SK-N-SH (cell line): ENCODE data around the gene ACVRL1. TPM values are rescaled to one million over a fixed set of nuclear protein-coding genes. Genes with fewer than 3 reads are reported as not detected.

Source experiments
- CTCF ChIA-PET: fragments of 300-600, 350-600 bp; formaldehyde crosslinking; extraction: SDS; loops from one replicate; lab custom pipeline; 2021; lab: Yijun Ruan, JAX
- POLR2A ChIA-PET: fragments of 350-600 bp; sonication (Branson Sonifier 250); formaldehyde crosslinking; extraction: SDS; loops from one replicate; lab custom pipeline; 2020; ENCODE audit warnings: antibody characterized with exemption, inconsistent platforms; lab: Yijun Ruan, JAX
- DNase-seq: peaks from one replicate; pipeline ENCODE4 v3.0.0; 2012
- H2AFZ ChIP-seq: fragments of 200-600 bp; sonication (generic); 2 replicates; pipeline ENCODE4 v1.8.1; 2016; ENCODE audit warnings: antibody characterized with exemption, mild to moderate bottlenecking, low read depth
- H3F3A ChIP-seq: fragments of 200-600 bp; sonication (generic); replicated peaks from 2 replicates; pipeline ENCODE3; 2016; ENCODE audit warnings: antibody characterized with exemption, mild to moderate bottlenecking; ENCODE audit not compliant: insufficient read depth
- H3K27ac ChIP-seq, 2 experiments: fragments of 200-500 bp in 1 of 2; fragments of 200-600 bp in 1 of 2; sonication (Bioruptor generic) in 1 of 2; sonication (generic), shearing (Covaris generic) in 1 of 2; 2 replicates each; pipeline versions ENCODE4 v1.5.1 to v1.6.1; 2014 to 2016; ENCODE audit warnings: low read depth in 2 of 2, inconsistent platforms in 1 of 2, low read length in 1 of 2, mild to moderate bottlenecking in 1 of 2, mixed read lengths in 1 of 2
- H3K27me3 ChIP-seq: fragments of 200-600 bp; sonication (generic), shearing (Covaris generic); 2 replicates; pipeline ENCODE4 v1.6.1; 2016; ENCODE audit warnings: mixed run types; ENCODE audit not compliant: insufficient read depth
- H3K36me3 ChIP-seq, 2 experiments: fragments of 200-500 bp in 1 of 2; fragments of 200-600 bp in 1 of 2; sonication (Bioruptor generic) in 1 of 2; sonication (generic) in 1 of 2; replicated peaks in 1 of 2; 2 replicates each; pipeline versions ENCODE3 to v1.5.1; 2014 to 2016; ENCODE audit warnings: low read length in 1 of 2, mild to moderate bottlenecking in 1 of 2; ENCODE audit not compliant: insufficient read depth in 2 of 2, control insufficient read depth in 1 of 2
- H3K4me1 ChIP-seq, 2 experiments: fragments of 200-500 bp in 1 of 2; fragments of 200-600 bp in 1 of 2; sonication (Bioruptor generic) in 1 of 2; sonication (generic), shearing (Covaris generic) in 1 of 2; 2 replicates each; pipeline versions ENCODE4 v1.5.1 to v1.6.1; 2014 to 2016; ENCODE audit warnings: low read depth in 1 of 2, low read length in 1 of 2, mixed run types in 1 of 2; ENCODE audit not compliant: insufficient read depth in 2 of 2, control insufficient read depth in 1 of 2
- H3K4me2 ChIP-seq: fragments of 200-600 bp; sonication (generic), shearing (Covaris generic); 2 replicates; pipeline ENCODE4 v1.6.1; 2017; ENCODE audit warnings: mixed run types
- H3K4me3 ChIP-seq, 2 experiments: fragments of 200-500 bp in 1 of 2; fragments of 200-600 bp in 1 of 2; sonication (Bioruptor generic) in 1 of 2; sonication (generic), shearing (Covaris generic) in 1 of 2; 2 replicates each; pipeline versions ENCODE4 v1.5.1 to v1.8.1; 2014 to 2016; ENCODE audit warnings: low read depth in 2 of 2, inconsistent platforms in 1 of 2, low read length in 1 of 2, mild to moderate bottlenecking in 1 of 2, mixed read lengths in 1 of 2, moderate library complexity in 1 of 2
- H3K79me2 ChIP-seq: fragments of 200-600 bp; sonication (generic); 2 replicates; pipeline ENCODE4 v1.8.1; 2017; ENCODE audit warnings: mild to moderate bottlenecking; ENCODE audit not compliant: insufficient read depth
- H3K9ac ChIP-seq: fragments of 200-600 bp; sonication (generic); 2 replicates; pipeline ENCODE4 v1.6.1; 2017; ENCODE audit warnings: mixed run types
- H3K9me2 ChIP-seq: fragments of 200-600 bp; sonication (generic); 2 replicates; pipeline ENCODE4 v1.6.1; 2017; ENCODE audit warnings: mixed run types
- H3K9me3 ChIP-seq: fragments of 200-600 bp; sonication (generic); 2 replicates; pipeline ENCODE4 v1.6.1; 2017; ENCODE audit warnings: mixed run types, mild to moderate bottlenecking, moderate library complexity
- H4K20me1 ChIP-seq: fragments of 200-600 bp; sonication (generic); 2 replicates; pipeline ENCODE4 v1.6.1; 2017; ENCODE audit warnings: mild to moderate bottlenecking, mixed run types; ENCODE audit not compliant: insufficient read depth
- CHD2 ChIP-seq: fragments of 150-350 bp; IDR thresholded peaks from 2 replicates; pipeline ENCODE4 v1.6.1; 2018; ENCODE audit warnings: low read length; ENCODE audit not compliant: partially characterized antibody
- ELF1 ChIP-seq: IDR thresholded peaks from 2 replicates; pipeline ENCODE4 v1.4.0; 2012
- FOSL2 ChIP-seq: IDR thresholded peaks from 2 replicates; pipeline ENCODE4 v1.4.0; 2012; ENCODE audit warnings: low read depth, mild to moderate bottlenecking, moderate library complexity, borderline replicate concordance
- FOXJ3 ChIP-seq: sonication (generic); formaldehyde crosslinking; IDR thresholded peaks from 2 replicates; pipeline ENCODE4 v1.5.1; 2020; ENCODE audit warnings: mild to moderate bottlenecking, missing genetic modification reagents
- MXI1 ChIP-seq: IDR thresholded peaks from 2 replicates; pipeline ENCODE4 v1.6.1; 2012; ENCODE audit warnings: mild to moderate bottlenecking, low read depth, low read length, improper control_type of control experiment
- RXRA ChIP-seq: IDR thresholded peaks from 2 replicates; pipeline ENCODE4 v1.4.0; 2012; ENCODE audit warnings: low read depth, mild to moderate bottlenecking, borderline replicate concordance
- SMC3 ChIP-seq: IDR thresholded peaks from 2 replicates; pipeline ENCODE4 v1.6.1; 2012; ENCODE audit warnings: low read depth, low read length, improper control_type of control experiment
- WGBS: methylation state at CpG from one replicate; pipeline ENCODE4 v1.1.6; 2017; ENCODE audit warnings: low lambda C conversion rate; 5-methylcytosine and 5-hydroxymethylcytosine counted together
- polyA plus RNA-seq, 3 experiments: library from polyadenylated mRNA; depleted of rRNA; stranded (reverse); fragments of >200 nt; gene quantifications; 2 replicates each; pipeline ENCODE4 v1.2.3, GENCODE V29; 2012
- TF ChIP-seq, protein P1 (sequence below): IDR thresholded peaks from 2 replicates; pipeline ENCODE4 v1.6.1; 2012; ENCODE audit warnings: mild to moderate bottlenecking, low read depth, low read length, moderate library complexity
- TF ChIP-seq, protein P2 (sequence below): IDR thresholded peaks from 2 replicates; pipeline ENCODE4; 2012
- TF ChIP-seq, protein P3 (sequence below): fragments of 150-350 bp; IDR thresholded peaks from 2 replicates; pipeline ENCODE4 v1.6.1; 2017; ENCODE audit warnings: antibody characterized with exemption, low read length, low read depth, borderline replicate concordance
- TF ChIP-seq, protein P4 (sequence below): fragments of 200-600 bp; sonication (generic); IDR thresholded peaks from 2 replicates; pipeline ENCODE4 v1.6.1; 2017; ENCODE audit warnings: antibody characterized with exemption, mild to moderate bottlenecking, moderate library complexity

ACVRL1 gene
- polyA plus RNA-seq, 1 of the 3 experiments (the other 2 are of a cell fraction) = 0.07 TPM

DNA sequence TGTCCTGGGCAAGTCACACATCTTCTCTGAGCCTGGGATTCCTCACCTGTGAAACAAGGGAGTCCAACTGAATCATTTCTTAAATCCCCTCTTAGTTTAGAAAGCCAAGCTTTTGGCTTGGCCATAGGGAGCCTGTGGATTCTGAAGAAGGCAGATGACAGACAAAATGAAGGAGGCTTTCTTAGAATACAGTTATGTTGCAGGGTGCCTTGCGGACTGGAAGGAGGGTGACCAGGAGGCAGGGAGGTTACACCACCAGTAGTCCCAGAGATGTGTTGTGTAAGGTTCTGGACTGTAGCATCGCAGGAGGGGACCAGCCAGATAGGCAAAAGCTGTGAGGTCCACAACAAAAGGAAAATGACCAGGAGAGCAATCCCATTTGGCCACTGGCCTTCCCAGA is 36.0 kb downstream of the ACVRL1 start (continued):
- TF ChIP-seq, protein P1, sequence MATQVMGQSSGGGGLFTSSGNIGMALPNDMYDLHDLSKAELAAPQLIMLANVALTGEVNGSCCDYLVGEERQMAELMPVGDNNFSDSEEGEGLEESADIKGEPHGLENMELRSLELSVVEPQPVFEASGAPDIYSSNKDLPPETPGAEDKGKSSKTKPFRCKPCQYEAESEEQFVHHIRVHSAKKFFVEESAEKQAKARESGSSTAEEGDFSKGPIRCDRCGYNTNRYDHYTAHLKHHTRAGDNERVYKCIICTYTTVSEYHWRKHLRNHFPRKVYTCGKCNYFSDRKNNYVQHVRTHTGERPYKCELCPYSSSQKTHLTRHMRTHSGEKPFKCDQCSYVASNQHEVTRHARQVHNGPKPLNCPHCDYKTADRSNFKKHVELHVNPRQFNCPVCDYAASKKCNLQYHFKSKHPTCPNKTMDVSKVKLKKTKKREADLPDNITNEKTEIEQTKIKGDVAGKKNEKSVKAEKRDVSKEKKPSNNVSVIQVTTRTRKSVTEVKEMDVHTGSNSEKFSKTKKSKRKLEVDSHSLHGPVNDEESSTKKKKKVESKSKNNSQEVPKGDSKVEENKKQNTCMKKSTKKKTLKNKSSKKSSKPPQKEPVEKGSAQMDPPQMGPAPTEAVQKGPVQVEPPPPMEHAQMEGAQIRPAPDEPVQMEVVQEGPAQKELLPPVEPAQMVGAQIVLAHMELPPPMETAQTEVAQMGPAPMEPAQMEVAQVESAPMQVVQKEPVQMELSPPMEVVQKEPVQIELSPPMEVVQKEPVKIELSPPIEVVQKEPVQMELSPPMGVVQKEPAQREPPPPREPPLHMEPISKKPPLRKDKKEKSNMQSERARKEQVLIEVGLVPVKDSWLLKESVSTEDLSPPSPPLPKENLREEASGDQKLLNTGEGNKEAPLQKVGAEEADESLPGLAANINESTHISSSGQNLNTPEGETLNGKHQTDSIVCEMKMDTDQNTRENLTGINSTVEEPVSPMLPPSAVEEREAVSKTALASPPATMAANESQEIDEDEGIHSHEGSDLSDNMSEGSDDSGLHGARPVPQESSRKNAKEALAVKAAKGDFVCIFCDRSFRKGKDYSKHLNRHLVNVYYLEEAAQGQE = no peak
- TF ChIP-seq FOXJ3 (CRISPR knock-in tag) (no peak), CHD2 (no peak), MXI1 (no peak), RXRA (no peak), FOSL2 (no peak)

DNA sequence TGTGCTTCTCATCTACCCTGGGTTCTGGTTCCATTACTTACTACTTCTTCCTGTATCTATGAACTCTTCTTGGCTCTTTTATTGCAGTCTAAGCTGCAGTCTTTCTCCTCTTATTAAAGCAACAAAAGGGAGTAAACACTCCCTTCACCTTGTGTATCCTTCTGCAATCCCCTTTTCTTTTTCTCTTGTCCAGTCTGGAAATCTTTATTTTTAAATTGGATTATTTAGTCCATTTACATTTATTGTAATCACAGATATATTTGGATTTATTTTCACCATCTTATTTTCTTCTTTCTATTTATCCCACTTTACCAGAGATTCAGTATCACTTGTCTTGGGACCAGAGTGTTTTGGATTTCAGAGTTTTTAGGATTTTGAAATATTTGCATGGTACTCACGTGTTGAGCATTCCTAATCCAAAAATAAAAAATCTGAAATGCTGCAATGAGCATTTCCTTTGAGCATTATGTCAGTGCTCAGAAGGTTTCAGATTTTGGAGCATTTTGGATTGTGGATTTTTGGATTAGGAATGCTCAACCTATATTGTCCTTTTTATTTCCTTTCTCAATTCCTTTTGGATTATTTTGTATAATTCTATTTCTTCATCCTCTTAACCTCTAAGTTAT is 37.4 kb downstream of the ACVRL1 start:
- H3K9ac ChIP-seq = no peak overlapping the region
- no peaks in the 10 kb centered on the region for H3K79me2 ChIP-seq
- peaks cover 7 to 28% of the 10 kb centered on the region in 2 experiments; a peak in 3 of 4 replicates for H3K4me1 ChIP-seq

More for the DNA sequence above, 37.4 kb downstream of the ACVRL1 start:
- TF ChIP-seq, protein P2, sequence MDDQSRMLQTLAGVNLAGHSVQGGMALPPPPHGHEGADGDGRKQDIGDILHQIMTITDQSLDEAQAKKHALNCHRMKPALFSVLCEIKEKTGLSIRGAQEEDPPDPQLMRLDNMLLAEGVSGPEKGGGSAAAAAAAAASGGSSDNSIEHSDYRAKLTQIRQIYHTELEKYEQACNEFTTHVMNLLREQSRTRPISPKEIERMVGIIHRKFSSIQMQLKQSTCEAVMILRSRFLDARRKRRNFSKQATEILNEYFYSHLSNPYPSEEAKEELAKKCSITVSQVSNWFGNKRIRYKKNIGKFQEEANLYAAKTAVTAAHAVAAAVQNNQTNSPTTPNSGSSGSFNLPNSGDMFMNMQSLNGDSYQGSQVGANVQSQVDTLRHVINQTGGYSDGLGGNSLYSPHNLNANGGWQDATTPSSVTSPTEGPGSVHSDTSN = no peak
- TF ChIP-seq ELF1 (no peak), FOSL2 (no peak), RXRA (no peak), SMC3 (no peak)
- TF ChIP-seq, protein P3, sequence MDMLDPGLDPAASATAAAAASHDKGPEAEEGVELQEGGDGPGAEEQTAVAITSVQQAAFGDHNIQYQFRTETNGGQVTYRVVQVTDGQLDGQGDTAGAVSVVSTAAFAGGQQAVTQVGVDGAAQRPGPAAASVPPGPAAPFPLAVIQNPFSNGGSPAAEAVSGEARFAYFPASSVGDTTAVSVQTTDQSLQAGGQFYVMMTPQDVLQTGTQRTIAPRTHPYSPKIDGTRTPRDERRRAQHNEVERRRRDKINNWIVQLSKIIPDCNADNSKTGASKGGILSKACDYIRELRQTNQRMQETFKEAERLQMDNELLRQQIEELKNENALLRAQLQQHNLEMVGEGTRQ = no peak
- TF ChIP-seq, protein P4, sequence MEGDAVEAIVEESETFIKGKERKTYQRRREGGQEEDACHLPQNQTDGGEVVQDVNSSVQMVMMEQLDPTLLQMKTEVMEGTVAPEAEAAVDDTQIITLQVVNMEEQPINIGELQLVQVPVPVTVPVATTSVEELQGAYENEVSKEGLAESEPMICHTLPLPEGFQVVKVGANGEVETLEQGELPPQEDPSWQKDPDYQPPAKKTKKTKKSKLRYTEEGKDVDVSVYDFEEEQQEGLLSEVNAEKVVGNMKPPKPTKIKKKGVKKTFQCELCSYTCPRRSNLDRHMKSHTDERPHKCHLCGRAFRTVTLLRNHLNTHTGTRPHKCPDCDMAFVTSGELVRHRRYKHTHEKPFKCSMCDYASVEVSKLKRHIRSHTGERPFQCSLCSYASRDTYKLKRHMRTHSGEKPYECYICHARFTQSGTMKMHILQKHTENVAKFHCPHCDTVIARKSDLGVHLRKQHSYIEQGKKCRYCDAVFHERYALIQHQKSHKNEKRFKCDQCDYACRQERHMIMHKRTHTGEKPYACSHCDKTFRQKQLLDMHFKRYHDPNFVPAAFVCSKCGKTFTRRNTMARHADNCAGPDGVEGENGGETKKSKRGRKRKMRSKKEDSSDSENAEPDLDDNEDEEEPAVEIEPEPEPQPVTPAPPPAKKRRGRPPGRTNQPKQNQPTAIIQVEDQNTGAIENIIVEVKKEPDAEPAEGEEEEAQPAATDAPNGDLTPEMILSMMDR = no peak
- TF ChIP-seq, all 33 proteins: peak for 0
- H3K27ac ChIP-seq = no peak overlapping the region
- 0 out of 2 replicates have a peak, but pooled peaks cover 3% of the 10 kb centered on the region for H3K27me3 ChIP-seq
- H3K9me3 ChIP-seq = no peaks in the 10 kb centered on the region
- ChIA-PET POLR2A (no interaction called here), CTCF (no interaction called here)
- H4K20me1 ChIP-seq = no peaks in the 10 kb centered on the region
- H3K4me2 ChIP-seq = no peak overlapping the region
- no peak overlapping the region for H2AFZ ChIP-seq
- DNase-seq = no peak
- H3K4me3 ChIP-seq = no peak overlapping the region
- H3K9me2 ChIP-seq = no peaks in the 10 kb centered on the region
- peaks cover 0 to 4% of the 10 kb centered on the region in 2 experiments for H3K36me3 ChIP-seq
- 33% methylated on average over 1 of the region's 1 CpG for WGBS
- peaks cover under 1% of the 10 kb centered on the region for H3F3A ChIP-seq
